PFSK-1 (cell line): ENCODE measurements around the gene SORBS2.

ENCODE experiments used
- POLR2AphosphoS5 ChIP-seq: IDR thresholded peaks from 2 replicates; pipeline ENCODE4 v1.6.1; 2012; ENCODE audit warnings: low read depth, mild to moderate bottlenecking, control low read depth, low read length, moderate library complexity
- TAF1 ChIP-seq: IDR thresholded peaks from 2 replicates; pipeline ENCODE4 v1.6.1; 2012; ENCODE audit warnings: low read length, control low read depth, borderline replicate concordance; ENCODE audit not compliant: insufficient read depth
- TF ChIP-seq, protein P1 (sequence below), 2 experiments: IDR thresholded peaks; 2 replicates each; pipeline versions ENCODE4 v1.6.1 to v1.8.0; 2011 to 2012; ENCODE audit warnings: low read depth in 2 of 2, low read length in 2 of 2, control low read depth in 1 of 2, inconsistent platforms in 1 of 2, mild to moderate bottlenecking in 1 of 2, moderate library complexity in 1 of 2; ENCODE audit not compliant: insufficient read depth in 1 of 2

DNA sequence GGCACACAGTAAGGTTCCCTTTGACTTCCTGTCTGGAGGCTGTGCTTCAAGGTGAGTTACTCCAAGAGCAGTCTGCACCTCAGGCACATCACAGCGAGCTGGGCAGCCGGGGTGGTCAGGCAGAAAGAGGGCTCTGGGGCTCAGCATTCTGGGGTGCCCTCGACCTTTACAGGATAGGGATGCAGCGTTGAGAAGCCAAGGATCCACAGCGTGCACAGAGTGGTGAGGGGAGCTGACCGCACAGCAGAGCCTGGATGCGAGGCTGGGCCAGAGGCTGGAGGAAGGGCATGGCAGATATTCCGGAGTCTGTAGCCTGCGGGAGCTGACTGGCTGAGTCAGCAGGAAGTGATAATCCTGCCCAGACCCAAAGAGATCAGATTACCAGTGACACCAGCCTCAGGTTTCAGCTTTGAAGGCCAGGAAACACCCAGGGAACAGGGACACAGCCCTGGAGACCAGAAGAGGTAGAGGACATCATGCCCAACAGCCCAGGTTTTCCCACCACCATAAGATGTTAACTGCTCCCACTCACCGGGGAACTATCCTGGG lies 238.3 kb downstream of the SORBS2 start:
- TF ChIP-seq, protein P1, sequence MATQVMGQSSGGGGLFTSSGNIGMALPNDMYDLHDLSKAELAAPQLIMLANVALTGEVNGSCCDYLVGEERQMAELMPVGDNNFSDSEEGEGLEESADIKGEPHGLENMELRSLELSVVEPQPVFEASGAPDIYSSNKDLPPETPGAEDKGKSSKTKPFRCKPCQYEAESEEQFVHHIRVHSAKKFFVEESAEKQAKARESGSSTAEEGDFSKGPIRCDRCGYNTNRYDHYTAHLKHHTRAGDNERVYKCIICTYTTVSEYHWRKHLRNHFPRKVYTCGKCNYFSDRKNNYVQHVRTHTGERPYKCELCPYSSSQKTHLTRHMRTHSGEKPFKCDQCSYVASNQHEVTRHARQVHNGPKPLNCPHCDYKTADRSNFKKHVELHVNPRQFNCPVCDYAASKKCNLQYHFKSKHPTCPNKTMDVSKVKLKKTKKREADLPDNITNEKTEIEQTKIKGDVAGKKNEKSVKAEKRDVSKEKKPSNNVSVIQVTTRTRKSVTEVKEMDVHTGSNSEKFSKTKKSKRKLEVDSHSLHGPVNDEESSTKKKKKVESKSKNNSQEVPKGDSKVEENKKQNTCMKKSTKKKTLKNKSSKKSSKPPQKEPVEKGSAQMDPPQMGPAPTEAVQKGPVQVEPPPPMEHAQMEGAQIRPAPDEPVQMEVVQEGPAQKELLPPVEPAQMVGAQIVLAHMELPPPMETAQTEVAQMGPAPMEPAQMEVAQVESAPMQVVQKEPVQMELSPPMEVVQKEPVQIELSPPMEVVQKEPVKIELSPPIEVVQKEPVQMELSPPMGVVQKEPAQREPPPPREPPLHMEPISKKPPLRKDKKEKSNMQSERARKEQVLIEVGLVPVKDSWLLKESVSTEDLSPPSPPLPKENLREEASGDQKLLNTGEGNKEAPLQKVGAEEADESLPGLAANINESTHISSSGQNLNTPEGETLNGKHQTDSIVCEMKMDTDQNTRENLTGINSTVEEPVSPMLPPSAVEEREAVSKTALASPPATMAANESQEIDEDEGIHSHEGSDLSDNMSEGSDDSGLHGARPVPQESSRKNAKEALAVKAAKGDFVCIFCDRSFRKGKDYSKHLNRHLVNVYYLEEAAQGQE (IDR thresholded peaks at IDR 0.05; ENCODE audit: insufficient read depth in 1 of 2, low read depth in 2 of 2, low read length in 2 of 2), result no peak
- TF ChIP-seq TAF1 (no peak), POLR2AphosphoS5 (no peak)
